B cell (primary cell): ENCODE measurements around the gene CILP2. TPM values are rescaled to one million over a fixed set of nuclear protein-coding genes. Genes with fewer than 3 reads are reported as not detected.

Experiments used
- ATAC-seq: fragments of 200-7000 bp; cut with Tn5 transposase; one replicate; pipeline ENCODE4 v1.10.0; 2021; ENCODE audit warnings: low read depth, mild to moderate bottlenecking, moderate number of reproducible peaks, moderate library complexity
- CTCF ChIA-PET: fragments of 350-600 bp; sonication (Branson Sonifier 250); formaldehyde crosslinking; loops from one replicate; lab custom pipeline; 2021; ENCODE audit warnings: antibody characterized with exemption, inconsistent platforms; lab: Charles Lee
- POLR2A ChIA-PET: fragments of 350-600 bp; sonication (Branson Sonifier 250); formaldehyde crosslinking; loops from one replicate; lab custom pipeline; 2021; ENCODE audit warnings: antibody characterized with exemption; lab: Charles Lee
- DNase-seq: peaks from one replicate; pipeline ENCODE4 v3.0.0; 2013
- H2AFZ ChIP-seq: 2 replicates; pipeline ENCODE4 v1.6.1; 2012; ENCODE audit warnings: mild to moderate bottlenecking, low read depth, low read length; ENCODE audit not compliant: insufficient read depth, poor library complexity, severe bottlenecking
- H3K27ac ChIP-seq, 2 donors: 1 replicate in 1 of 2; 2 replicates in 1 of 2; pipeline ENCODE4 v1.5.1; 2012 to 2013; ENCODE audit warnings: low read length in 2 of 2, mild to moderate bottlenecking in 2 of 2, moderate library complexity in 1 of 2
- H3K27me3 ChIP-seq, 4 experiments: fragments of 200-600 bp in 1 of 4; sonication (generic) in 1 of 4; replicated peaks in 1 of 4; 1 replicate in 2 of 4; 2 replicates in 2 of 4; pipeline versions ENCODE4 v1.6.1 to v1.7.0; 2013 to 2016; ENCODE audit warnings: low read length in 3 of 4, mild to moderate bottlenecking in 2 of 4, mixed read lengths in 1 of 4, moderate library complexity in 1 of 4; ENCODE audit not compliant: insufficient read depth in 4 of 4, control insufficient read depth in 3 of 4; ENCODE audit errors: control extremely low read depth in 1 of 4
- H3K36me3 ChIP-seq, 2 experiments: replicated peaks in 1 of 2; 1 replicate in 1 of 2; 2 replicates in 1 of 2; pipeline versions ENCODE4 v1.6.1 to v1.7.1; 2013; ENCODE audit warnings: low read length in 1 of 2; ENCODE audit not compliant: insufficient read depth in 2 of 2, control insufficient read depth in 1 of 2; ENCODE audit errors: control extremely low read depth in 1 of 2, extremely low read depth in 1 of 2
- H3K4me1 ChIP-seq, 2 donors: fragments of 200-600 bp in 1 of 2; sonication (generic) in 1 of 2; 1 replicate in 1 of 2; 2 replicates in 1 of 2; pipeline versions ENCODE4 v1.5.1 to v1.6.1; 2013 to 2017; ENCODE audit warnings: low read length in 2 of 2; ENCODE audit not compliant: control insufficient read depth in 2 of 2, insufficient read depth in 2 of 2
- H3K4me2 ChIP-seq: replicated peaks from 2 replicates; pipeline ENCODE3; 2012; ENCODE audit warnings: mild to moderate bottlenecking, low read depth, low read length; ENCODE audit not compliant: poor library complexity, severe bottlenecking
- H3K4me3 ChIP-seq, 5 experiments: fragments of 200-600 bp in 1 of 5; sonication (generic) in 1 of 5; 1 replicate in 3 of 5; 2 replicates in 2 of 5; pipeline versions ENCODE4 v1.5.1 to v1.7.0; 2011 to 2016; ENCODE audit warnings: low read length in 4 of 5, mild to moderate bottlenecking in 4 of 5, low read depth in 2 of 5, control low read depth in 1 of 5, moderate library complexity in 1 of 5; ENCODE audit not compliant: insufficient read depth in 1 of 5; ENCODE audit errors: control extremely low read depth in 1 of 5, extremely low read depth in 1 of 5
- H3K79me2 ChIP-seq: fragments of 200-600 bp; sonication (generic); one replicate; pipeline ENCODE4 v1.6.0; 2016; ENCODE audit warnings: low read length; ENCODE audit not compliant: control insufficient read depth, insufficient read depth
- H3K9ac ChIP-seq: fragments of 200-600 bp; sonication (generic); 2 replicates; pipeline ENCODE4 v1.6.1; 2017; ENCODE audit warnings: mild to moderate bottlenecking, low read length, moderate library complexity
- H3K9me3 ChIP-seq, 3 donors: one replicate each; pipeline versions ENCODE4 v1.6.1 to v1.7.1; 2013; ENCODE audit warnings: low read length in 2 of 3; ENCODE audit not compliant: control insufficient read depth in 2 of 3, insufficient read depth in 1 of 3; ENCODE audit errors: control extremely low read depth in 1 of 3
- H4K20me1 ChIP-seq: 2 replicates; pipeline ENCODE4 v1.6.0; 2012; ENCODE audit warnings: mild to moderate bottlenecking, low read length; ENCODE audit not compliant: insufficient read depth, control insufficient read depth, poor library complexity, severe bottlenecking
- H3K27ac Mint-ChIP-seq: one replicate; pipeline ENCODE4 v1.8.0; 2021; ENCODE audit warnings: mixed read lengths
- H3K27me3 Mint-ChIP-seq: one replicate; pipeline ENCODE4 v1.8.0; 2021; ENCODE audit warnings: mixed read lengths
- H3K4me1 Mint-ChIP-seq: one replicate; pipeline ENCODE4 v1.8.0; 2021; ENCODE audit warnings: mixed read lengths
- H3K4me3 Mint-ChIP-seq: one replicate; pipeline ENCODE4 v1.8.0; 2021; ENCODE audit warnings: mixed read lengths
- H3K9me3 Mint-ChIP-seq: one replicate; pipeline ENCODE4 v1.8.0; 2022; ENCODE audit warnings: mixed read lengths; ENCODE audit not compliant: insufficient read depth
- EZH2 ChIP-seq: IDR thresholded peaks from 2 replicates; pipeline ENCODE4 v1.6.1; 2012; ENCODE audit warnings: borderline replicate concordance, low read depth, mild to moderate bottlenecking, moderate library complexity, low read length; ENCODE audit not compliant: insufficient read depth, poor library complexity, severe bottlenecking
- WGBS: methylation state at CpG from one replicate; pipeline ENCODE4 v1.1.5; 2013; ENCODE audit warnings: missing lambda C conversion rate; ENCODE audit not compliant: insufficient coverage; 5-methylcytosine and 5-hydroxymethylcytosine counted together
- intact Hi-C: fragments of 100-400 bp; cut with micrococcal nuclease; formaldehyde crosslinking; loops from one replicate; pipeline ENCODE4 v1.10.0; 2022
- polyA plus RNA-seq: library from polyadenylated mRNA; depleted of rRNA; stranded (reverse); fragments of >200 nt; gene quantifications from 2 replicates; pipeline ENCODE4 v1.2.3, GENCODE V29; 2012
- total RNA-seq, 2 donors: library from RNA; stranded (reverse); fragments of 120-200 nt in 1 of 2; gene quantifications; 1 replicate in 1 of 2; 2 replicates in 1 of 2; pipeline versions ENCODE4 v1.2.3 to v1.2.4, GENCODE V29; 2013 to 2022
- TF ChIP-seq, protein P1 (sequence below): fragments of 200-600 bp; IDR thresholded peaks from one replicate; pipeline ENCODE4 v1.8.0; 2022; ENCODE audit warnings: antibody characterized with exemption, mild to moderate bottlenecking

Gene CILP2
- total and polyA plus RNA-seq, 2 donors (not counting 1 experiment from before 2014, with no cell fraction given), result 0.04 to 0.12 TPM

DNA sequence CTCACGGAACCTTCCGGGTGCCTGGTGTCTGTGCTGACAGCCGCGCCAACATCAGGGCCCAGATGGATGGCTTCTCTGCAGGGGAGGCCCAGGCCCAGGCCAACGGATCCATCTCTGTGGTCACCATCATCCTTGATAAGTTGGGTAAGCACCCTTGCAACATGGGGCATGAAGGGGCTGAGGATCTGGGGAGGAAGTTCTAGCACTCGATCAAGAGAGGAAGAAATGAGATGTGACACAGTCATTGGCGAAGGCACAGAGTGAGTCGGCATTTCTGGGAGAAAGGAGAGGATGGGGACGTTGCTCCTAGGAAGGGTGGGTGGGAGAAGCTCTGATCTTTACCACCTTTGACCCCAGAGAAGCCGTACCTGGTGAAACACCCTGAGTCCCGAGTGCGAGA is 4.4 kb downstream of the CILP2 start:
- no peak overlapping the region for H3K4me2 ChIP-seq
- no peaks in the 10 kb centered on the region for H3K9me3 Mint-ChIP-seq
- intact Hi-C loops, result no loop called here
- no peak for TF ChIP-seq EZH2
- TF ChIP-seq, protein P1, sequence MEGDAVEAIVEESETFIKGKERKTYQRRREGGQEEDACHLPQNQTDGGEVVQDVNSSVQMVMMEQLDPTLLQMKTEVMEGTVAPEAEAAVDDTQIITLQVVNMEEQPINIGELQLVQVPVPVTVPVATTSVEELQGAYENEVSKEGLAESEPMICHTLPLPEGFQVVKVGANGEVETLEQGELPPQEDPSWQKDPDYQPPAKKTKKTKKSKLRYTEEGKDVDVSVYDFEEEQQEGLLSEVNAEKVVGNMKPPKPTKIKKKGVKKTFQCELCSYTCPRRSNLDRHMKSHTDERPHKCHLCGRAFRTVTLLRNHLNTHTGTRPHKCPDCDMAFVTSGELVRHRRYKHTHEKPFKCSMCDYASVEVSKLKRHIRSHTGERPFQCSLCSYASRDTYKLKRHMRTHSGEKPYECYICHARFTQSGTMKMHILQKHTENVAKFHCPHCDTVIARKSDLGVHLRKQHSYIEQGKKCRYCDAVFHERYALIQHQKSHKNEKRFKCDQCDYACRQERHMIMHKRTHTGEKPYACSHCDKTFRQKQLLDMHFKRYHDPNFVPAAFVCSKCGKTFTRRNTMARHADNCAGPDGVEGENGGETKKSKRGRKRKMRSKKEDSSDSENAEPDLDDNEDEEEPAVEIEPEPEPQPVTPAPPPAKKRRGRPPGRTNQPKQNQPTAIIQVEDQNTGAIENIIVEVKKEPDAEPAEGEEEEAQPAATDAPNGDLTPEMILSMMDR, result no peak
- peaks cover 22% of the 10 kb centered on the region for H3K4me1 Mint-ChIP-seq
- no peak overlapping the region for H2AFZ ChIP-seq
- H3K4me1 ChIP-seq, result peaks cover 34 to 38% of the 10 kb centered on the region in 2 donors
- H3K27ac ChIP-seq, result no peak overlapping the region
- H3K4me3 ChIP-seq, result no peak overlapping the region
- DNase-seq, result no peak
- no peaks in the 10 kb centered on the region for H4K20me1 ChIP-seq
- no peaks in the 10 kb centered on the region for H3K36me3 ChIP-seq
- peaks cover 0 to 42% (median 0%) of the 10 kb centered on the region in 3 donors for H3K9me3 ChIP-seq
- no peak overlapping the region for H3K9ac ChIP-seq
- no peak overlapping the region for H3K27ac Mint-ChIP-seq
- 69% methylated on average over 12 of the region's 12 CpGs for WGBS
- peaks cover 0 to 64% (median 21%) of the 10 kb centered on the region in 4 experiments for H3K27me3 ChIP-seq
- ChIA-PET CTCF (interaction anchor here (0.7 kb wide), 1 partner anchor 11 kb away, joined by 3 read pairs; no protein-coding TSS in a partner anchor), POLR2A (no interaction called here)
- no peak for ATAC-seq
- H3K4me3 Mint-ChIP-seq, result peak overlapping the region; percentile 5
- no peaks in the 10 kb centered on the region for H3K79me2 ChIP-seq
- peaks cover 22% of the 10 kb centered on the region for H3K27me3 Mint-ChIP-seq

DNA sequence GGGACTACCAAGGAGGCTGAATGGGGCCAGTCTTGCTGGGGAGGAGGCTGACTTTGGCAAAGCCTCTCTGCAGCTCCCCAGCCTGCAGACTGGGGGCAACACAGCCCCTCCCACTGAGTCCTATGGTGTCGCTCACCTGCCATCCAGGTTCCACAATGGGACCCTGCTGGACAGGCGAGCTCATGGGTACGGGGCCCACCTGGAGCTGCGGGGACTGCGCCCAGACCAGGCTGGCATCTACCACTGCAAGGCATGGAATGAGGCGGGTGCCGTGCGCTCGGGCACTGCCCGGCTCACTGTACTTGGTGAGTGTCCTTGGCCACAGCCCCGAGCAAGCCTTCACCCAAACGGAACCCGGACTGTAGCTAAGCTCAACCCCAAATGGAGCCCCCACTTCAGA is 5.0 kb downstream of the CILP2 start:
- peaks cover 18% of the 10 kb centered on the region for H3K27me3 Mint-ChIP-seq
- DNase-seq (no peak), ATAC-seq (no peak)
- Histone ChIP-seq H3K27ac (no peak overlapping the region), H3K27me3 (peaks cover 0 to 58% (median 18%) of the 10 kb centered on the region in 4 experiments), H3K36me3 (no peaks in the 10 kb centered on the region), H3K4me1 (peaks cover 28 to 33% of the 10 kb centered on the region in 2 donors), H2AFZ (no peak overlapping the region), H3K79me2 (no peaks in the 10 kb centered on the region), H3K9me3 (peaks cover 0 to 36% (median 0%) of the 10 kb centered on the region in 3 donors), H4K20me1 (no peaks in the 10 kb centered on the region), H3K4me3 (no peak overlapping the region), H3K9ac (no peak overlapping the region), H3K4me2 (no peak overlapping the region)
- H3K4me1 Mint-ChIP-seq, result peaks cover 18% of the 10 kb centered on the region
- 98% methylated on average over 13 of the region's 13 CpGs for WGBS
- intact Hi-C loops, result no loop called here
- CTCF ChIA-PET, result interaction anchor here (0.7 kb wide), 1 partner anchor 11 kb away, joined by 3 read pairs; no protein-coding TSS in a partner anchor
- TF ChIP-seq, protein P1, result no peak
- TF ChIP-seq EZH2, result no peak
- H3K9me3 Mint-ChIP-seq, result no peaks in the 10 kb centered on the region
- H3K4me3 Mint-ChIP-seq, result no peak overlapping the region
- no peak overlapping the region for H3K27ac Mint-ChIP-seq
- POLR2A ChIA-PET, result no interaction called here
